Measurements from ENCODE around the gene KMT2B. TPM values are rescaled to one million over a fixed set of nuclear protein-coding genes. Genes with fewer than 3 reads are reported as not detected.

KMT2B gene
- total and polyA plus RNA-seq, 4 donors, result 21.7 to 41.0 (median 27.5) TPM

DNA sequence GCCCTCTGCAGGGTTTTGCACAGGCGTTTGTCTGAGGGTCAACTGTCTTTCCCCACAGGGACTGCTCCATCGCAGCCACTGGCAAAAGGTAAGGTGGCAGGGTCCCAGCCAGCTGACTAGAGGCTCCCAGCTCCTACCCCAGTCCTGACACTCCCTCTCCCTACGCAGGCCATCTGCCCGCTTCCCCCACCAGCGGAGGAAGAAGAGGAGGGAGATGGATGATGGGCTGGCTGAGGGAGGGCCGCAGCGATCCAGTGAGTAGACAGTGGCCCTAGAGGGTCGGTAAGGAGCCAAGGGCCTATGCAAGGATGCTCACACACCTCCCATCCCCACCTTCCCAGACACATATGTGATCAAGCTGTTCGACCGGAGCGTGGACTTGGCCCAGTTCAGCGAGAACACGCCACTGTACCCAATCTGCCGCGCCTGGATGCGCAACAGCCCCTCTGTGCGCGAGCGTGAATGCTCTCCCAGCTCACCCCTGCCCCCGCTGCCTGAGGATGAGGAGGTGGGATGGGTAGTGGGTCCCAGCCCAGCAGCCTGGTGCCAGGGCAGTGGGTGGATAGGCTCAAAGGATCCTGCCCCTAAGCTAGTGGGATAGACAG, 35.0 kb downstream of the KMT2B start:
- 95 to 96% methylated on average over 18 to 20 of the region's 20 CpGs for WGBS, 2 donors
- Histone ChIP-seq H3K9me3 (ENCODE audit: control insufficient read depth in 4 of 4, insufficient read depth in 3 of 4, low read length in 3 of 4) (peaks cover 0 to 1% (median 0%) of the 10 kb centered on the region in 4 donors), H3K27me3 (ENCODE audit: control insufficient read depth in 3 of 3, insufficient read depth in 3 of 3, low read length in 2 of 3) (peaks cover 0 to 4% (median 0%) of the 10 kb centered on the region in 3 donors), H3K36me3 (ENCODE audit: control insufficient read depth in 4 of 4, insufficient read depth in 4 of 4, low read length in 4 of 4) (peaks cover 0 to 26% (median 10%) of the 10 kb centered on the region in 4 donors), H3K4me3 (no peak overlapping the region), H3K9ac (ENCODE audit: insufficient read depth in 1 of 2, low read length in 2 of 2) (no peak overlapping the region), H3K4me1 (ENCODE audit: control insufficient read depth in 5 of 5, insufficient read depth in 5 of 5, low read length in 5 of 5) (peaks cover 0 to 34% (median 14%) of the 10 kb centered on the region in 5 donors), H3K27ac (ENCODE audit: low read depth in 1 of 2, low read length in 1 of 2) (no peak overlapping the region)
- ATAC-seq (ENCODE audit: insufficient read depth, low FRiP score) (no peak), DNase-seq (no peak)
- TF ChIP-seq, protein P1, sequence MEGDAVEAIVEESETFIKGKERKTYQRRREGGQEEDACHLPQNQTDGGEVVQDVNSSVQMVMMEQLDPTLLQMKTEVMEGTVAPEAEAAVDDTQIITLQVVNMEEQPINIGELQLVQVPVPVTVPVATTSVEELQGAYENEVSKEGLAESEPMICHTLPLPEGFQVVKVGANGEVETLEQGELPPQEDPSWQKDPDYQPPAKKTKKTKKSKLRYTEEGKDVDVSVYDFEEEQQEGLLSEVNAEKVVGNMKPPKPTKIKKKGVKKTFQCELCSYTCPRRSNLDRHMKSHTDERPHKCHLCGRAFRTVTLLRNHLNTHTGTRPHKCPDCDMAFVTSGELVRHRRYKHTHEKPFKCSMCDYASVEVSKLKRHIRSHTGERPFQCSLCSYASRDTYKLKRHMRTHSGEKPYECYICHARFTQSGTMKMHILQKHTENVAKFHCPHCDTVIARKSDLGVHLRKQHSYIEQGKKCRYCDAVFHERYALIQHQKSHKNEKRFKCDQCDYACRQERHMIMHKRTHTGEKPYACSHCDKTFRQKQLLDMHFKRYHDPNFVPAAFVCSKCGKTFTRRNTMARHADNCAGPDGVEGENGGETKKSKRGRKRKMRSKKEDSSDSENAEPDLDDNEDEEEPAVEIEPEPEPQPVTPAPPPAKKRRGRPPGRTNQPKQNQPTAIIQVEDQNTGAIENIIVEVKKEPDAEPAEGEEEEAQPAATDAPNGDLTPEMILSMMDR (IDR thresholded peaks at IDR 0.05; ENCODE audit: control extremely low read depth, extremely low read depth), result no peak

DNA sequence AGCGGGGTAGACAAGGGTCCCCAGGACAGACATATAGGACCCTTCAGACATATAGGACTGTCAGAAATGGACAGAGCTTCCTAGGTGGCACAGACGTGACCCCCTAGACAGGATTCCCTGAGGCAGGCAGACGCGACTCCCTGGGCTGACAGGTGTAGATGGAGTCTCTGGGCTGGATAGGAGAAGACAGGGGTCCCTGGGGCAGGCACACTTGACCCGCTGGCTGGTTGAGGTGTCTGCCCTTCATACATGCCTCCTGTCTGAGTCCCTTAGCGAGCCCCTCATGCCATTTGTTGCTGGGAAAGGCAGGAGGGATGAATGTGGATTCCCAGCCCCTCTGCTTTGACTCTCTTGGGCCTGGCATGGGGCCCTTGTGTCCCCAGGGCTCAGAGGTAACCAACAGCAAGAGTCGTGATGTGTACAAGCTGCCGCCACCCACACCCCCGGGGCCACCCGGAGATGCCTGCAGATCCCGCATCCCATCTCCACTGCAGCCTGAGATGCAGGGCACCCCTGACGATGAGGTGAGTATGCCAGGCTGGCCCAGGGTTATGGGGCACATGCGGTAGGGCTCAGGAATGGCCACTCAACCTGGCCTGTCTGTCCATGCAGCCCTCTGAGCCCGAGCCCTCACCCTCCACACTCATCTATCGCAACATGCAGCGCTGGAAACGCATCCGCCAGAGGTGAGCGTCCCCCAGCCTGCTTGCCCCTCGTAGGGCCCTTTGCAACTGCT, 36.0 kb downstream of the KMT2B start:
- peaks cover 0 to 36% (median 16%) of the 10 kb centered on the region in 5 donors for H3K4me1 ChIP-seq (ENCODE audit: control insufficient read depth in 5 of 5, insufficient read depth in 5 of 5, low read length in 5 of 5)
- TF ChIP-seq, protein P1 (IDR thresholded peaks at IDR 0.05; ENCODE audit: control extremely low read depth, extremely low read depth), result no peak
- H3K9me3 ChIP-seq (ENCODE audit: control insufficient read depth in 4 of 4, insufficient read depth in 3 of 4, low read length in 3 of 4), result peaks cover 0 to 1% (median 0%) of the 10 kb centered on the region in 4 donors
- peaks cover 0 to 4% (median 0%) of the 10 kb centered on the region in 3 donors for H3K27me3 ChIP-seq (ENCODE audit: control insufficient read depth in 3 of 3, insufficient read depth in 3 of 3, low read length in 2 of 3)
- no peak overlapping the region for H3K4me3 ChIP-seq
- no peak for ATAC-seq (ENCODE audit: insufficient read depth, low FRiP score)
- no peak for DNase-seq
- 96 to 98% methylated on average over 20 of the region's 20 CpGs for WGBS, 2 donors
- H3K9ac ChIP-seq (ENCODE audit: insufficient read depth in 1 of 2, low read length in 2 of 2), result no peak overlapping the region
- no peak overlapping the region for H3K27ac ChIP-seq (ENCODE audit: low read depth in 1 of 2, low read length in 1 of 2)
- peaks cover 0 to 26% (median 12%) of the 10 kb centered on the region in 4 donors for H3K36me3 ChIP-seq (ENCODE audit: control insufficient read depth in 4 of 4, insufficient read depth in 4 of 4, low read length in 4 of 4)

GRCh38 chr19:35754370-35755130, 36.7 kb downstream of the KMT2B start:
- peaks cover 0 to 26% (median 14%) of the 10 kb centered on the region in 4 donors for H3K36me3 ChIP-seq (ENCODE audit: control insufficient read depth in 4 of 4, insufficient read depth in 4 of 4, low read length in 4 of 4)
- ATAC-seq (ENCODE audit: insufficient read depth, low FRiP score), result no peak
- peaks cover 0 to 1% (median 0%) of the 10 kb centered on the region in 4 donors for H3K9me3 ChIP-seq (ENCODE audit: control insufficient read depth in 4 of 4, insufficient read depth in 3 of 4, low read length in 3 of 4)
- WGBS, 2 donors, result 88 to 93% methylated on average over 13 of the region's 13 CpGs
- DNase-seq, result peak in 1 of 3 donors; percentile 13
- H3K4me1 ChIP-seq (ENCODE audit: control insufficient read depth in 5 of 5, insufficient read depth in 5 of 5, low read length in 5 of 5), result peaks cover 0 to 35% (median 14%) of the 10 kb centered on the region in 5 donors
- H3K27ac ChIP-seq (ENCODE audit: low read depth in 1 of 2, low read length in 1 of 2), result peak overlapping the region in 1 of 2 donors; percentile 97
- TF ChIP-seq, protein P1 (IDR thresholded peaks at IDR 0.05; ENCODE audit: control extremely low read depth, extremely low read depth), result no peak
- H3K4me3 ChIP-seq, result no peak overlapping the region
- peaks cover 0 to 4% (median 0%) of the 10 kb centered on the region in 3 donors for H3K27me3 ChIP-seq (ENCODE audit: control insufficient read depth in 3 of 3, insufficient read depth in 3 of 3, low read length in 2 of 3)
- H3K9ac ChIP-seq (ENCODE audit: insufficient read depth in 1 of 2, low read length in 2 of 2), result peak overlapping the region in 1 of 2 donors; percentile 65
